ENCODE data around the gene MAP2K7.
"Not testable (repeated sequence)": the region's sequence is repeated elsewhere in the genome, so short reads cannot be mapped to it uniquely, and the experiment has no call there.

Gene MAP2K7

GRCh38 chr19:7920519-7921301, 17.0 kb downstream of the MAP2K7 start:
- peak; percentile 88 for DNase-seq

GRCh38 chr19:7921302-7921966, 17.8 kb downstream of the MAP2K7 start:
- DNase-seq, result no peak

GRCh38 chr19:7921967-7922835, 18.5 kb downstream of the MAP2K7 start:
- no peak for DNase-seq

GRCh38 chr19:7922836-7923195, 19.1 kb downstream of the MAP2K7 start:
- no peak for DNase-seq

- no peak for DNase-seq
These were observed 19.9 kb downstream of the MAP2K7 start for GRCh38 chr19:7923295-7924191.

GRCh38 chr19:7924241-7924640, 20.6 kb downstream of the MAP2K7 start:
- DNase-seq, result no peak

GRCh38 chr19:7924651-7925170, 21.0 kb downstream of the MAP2K7 start:
- DNase-seq, result no peak

- DNase-seq, result peak; percentile 39
These were observed 21.6 kb downstream of the MAP2K7 start for GRCh38 chr19:7925171-7925851.

- DNase-seq, result no peak
These were observed 22.5 kb downstream of the MAP2K7 start, which contains the start of gene CTXN1 for GRCh38 chr19:7926021-7926726. CTXN1 (minus strand) TSS chr19:7926135; CDS start chr19:7925538, 597 bp downstream.

GRCh38 chr19:7926727-7927604, 23.3 kb downstream of the MAP2K7 start:
- no peak for DNase-seq

- DNase-seq, result no peak
These were observed 24.1 kb downstream of the MAP2K7 start for GRCh38 chr19:7927605-7928333.

- no peak for DNase-seq
These were observed 24.6 kb downstream of the MAP2K7 start for GRCh38 chr19:7928334-7928706.

GRCh38 chr19:7928741-7929701, 25.3 kb downstream of the MAP2K7 start:
- DNase-seq, result no peak

- DNase-seq, result not testable (repeated sequence)
These were observed 26.4 kb downstream of the MAP2K7 start for GRCh38 chr19:7930030-7930429.

- no peak for DNase-seq
These were observed 27.1 kb downstream of the MAP2K7 start for GRCh38 chr19:7930765-7931164.

- no peak for DNase-seq
These were observed 27.8 kb downstream of the MAP2K7 start for GRCh38 chr19:7931221-7932061.
